Coronary artery (tissue), 2 donors: ENCODE measurements around the gene TRIM40.

Source experiments
- DNase-seq: peaks from one replicate; pipeline ENCODE4 v3.0.0-alpha.2; 2017; ENCODE audit warnings: low spot score
- H3K27ac ChIP-seq, 2 donors: fragments of 200-600 bp; sonication (generic); one replicate each; pipeline ENCODE4 v1.5.1; 2016 to 2019
- H3K4me3 ChIP-seq: fragments of 200-600 bp; sonication (generic); 2 replicates; pipeline ENCODE4 v1.5.1; 2016; ENCODE audit warnings: mild to moderate bottlenecking, moderate library complexity
- TF ChIP-seq, protein P1 (sequence below): fragments of 200-600 bp; sonication (generic); IDR thresholded peaks from one replicate; pipeline ENCODE4 v1.5.1; 2019; ENCODE audit warnings: antibody characterized with exemption

The TRIM40 gene

DNA sequence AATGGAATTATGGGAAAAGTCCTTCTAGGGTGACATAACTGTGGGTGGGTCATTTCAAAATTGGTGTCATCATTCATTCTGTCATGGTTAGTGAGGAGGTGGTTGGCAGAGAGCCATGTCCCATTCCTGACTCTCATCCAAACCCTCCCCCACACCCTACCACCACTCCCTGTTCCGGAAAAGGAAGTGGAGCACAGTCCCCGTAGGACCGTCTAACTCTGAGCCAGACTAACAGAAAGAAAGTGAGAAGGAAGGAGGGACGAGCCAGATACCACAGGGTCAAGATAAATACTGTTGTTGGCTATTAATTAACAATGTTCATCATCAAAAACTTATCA lies 20.3 kb downstream of the TRIM40 start:
- no peak for DNase-seq
- Histone ChIP-seq H3K27ac (no peak overlapping the region), H3K4me3 (no peak overlapping the region)
- TF ChIP-seq, protein P1, sequence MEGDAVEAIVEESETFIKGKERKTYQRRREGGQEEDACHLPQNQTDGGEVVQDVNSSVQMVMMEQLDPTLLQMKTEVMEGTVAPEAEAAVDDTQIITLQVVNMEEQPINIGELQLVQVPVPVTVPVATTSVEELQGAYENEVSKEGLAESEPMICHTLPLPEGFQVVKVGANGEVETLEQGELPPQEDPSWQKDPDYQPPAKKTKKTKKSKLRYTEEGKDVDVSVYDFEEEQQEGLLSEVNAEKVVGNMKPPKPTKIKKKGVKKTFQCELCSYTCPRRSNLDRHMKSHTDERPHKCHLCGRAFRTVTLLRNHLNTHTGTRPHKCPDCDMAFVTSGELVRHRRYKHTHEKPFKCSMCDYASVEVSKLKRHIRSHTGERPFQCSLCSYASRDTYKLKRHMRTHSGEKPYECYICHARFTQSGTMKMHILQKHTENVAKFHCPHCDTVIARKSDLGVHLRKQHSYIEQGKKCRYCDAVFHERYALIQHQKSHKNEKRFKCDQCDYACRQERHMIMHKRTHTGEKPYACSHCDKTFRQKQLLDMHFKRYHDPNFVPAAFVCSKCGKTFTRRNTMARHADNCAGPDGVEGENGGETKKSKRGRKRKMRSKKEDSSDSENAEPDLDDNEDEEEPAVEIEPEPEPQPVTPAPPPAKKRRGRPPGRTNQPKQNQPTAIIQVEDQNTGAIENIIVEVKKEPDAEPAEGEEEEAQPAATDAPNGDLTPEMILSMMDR = no peak

DNA sequence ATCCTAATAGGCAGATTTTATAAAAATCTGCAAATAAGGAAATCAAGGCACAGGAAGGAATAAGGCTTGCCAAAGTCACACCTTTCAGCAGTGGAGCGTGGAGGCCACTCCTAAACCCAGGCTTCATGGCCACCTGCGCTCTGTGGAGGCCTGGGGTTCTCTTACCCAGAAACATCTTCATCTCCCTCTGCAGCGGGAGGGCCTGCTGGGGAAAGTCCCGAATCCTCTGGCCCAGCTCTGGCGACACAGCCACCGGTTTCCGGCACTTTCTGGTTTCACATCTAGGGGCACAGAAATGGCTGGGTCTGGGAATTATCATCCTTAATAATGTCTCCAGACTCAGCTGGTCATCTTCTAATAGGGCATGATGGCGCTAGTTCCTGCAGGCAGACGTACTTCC lies 20.8 kb downstream of the TRIM40 start:
- no peak for DNase-seq
- TF ChIP-seq, protein P1 = no peak
- Histone ChIP-seq H3K4me3 (no peak overlapping the region), H3K27ac (no peak overlapping the region)

DNA sequence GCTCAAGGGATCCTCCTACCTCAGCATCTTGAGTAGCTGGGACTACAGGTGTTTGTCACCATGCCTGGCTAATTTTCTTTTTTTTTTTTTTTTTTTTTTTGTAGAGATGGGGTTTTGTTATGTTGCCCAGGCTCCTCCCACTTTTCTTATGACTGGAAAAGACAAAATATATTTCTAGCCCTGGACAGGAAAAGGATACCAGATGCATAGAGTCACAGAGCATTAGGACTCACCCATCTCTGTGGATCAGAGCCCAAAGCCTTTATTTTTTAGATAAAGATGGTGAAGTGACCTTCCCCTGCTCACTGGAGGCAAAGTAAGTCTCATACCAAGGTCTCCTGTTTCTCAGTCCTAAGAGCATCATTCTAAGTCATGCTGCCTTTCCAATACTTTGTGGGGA lies 21.6 kb downstream of the TRIM40 start:
- Histone ChIP-seq H3K27ac (no peak overlapping the region), H3K4me3 (no peak overlapping the region)
- DNase-seq = no peak
- TF ChIP-seq, protein P1 = no peak

DNA sequence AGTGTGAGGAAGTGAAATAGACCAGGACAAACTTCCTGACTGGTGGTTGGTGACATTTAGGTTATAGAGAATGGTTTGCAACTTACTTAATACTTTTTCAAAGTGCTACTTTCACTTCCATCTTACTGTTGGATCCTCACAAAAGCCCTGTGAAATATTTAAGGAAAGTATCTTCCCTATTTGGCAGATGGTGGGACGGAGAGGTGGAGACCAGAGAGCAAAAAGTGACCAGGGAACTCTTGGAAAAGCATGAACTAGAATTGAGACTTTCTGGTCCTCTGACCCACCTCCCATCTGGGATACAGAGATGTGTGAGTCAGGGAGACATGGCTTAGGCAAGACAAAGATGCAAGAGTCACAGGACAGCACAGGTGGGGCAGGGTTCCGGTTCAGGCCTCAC lies 22.1 kb downstream of the TRIM40 start:
- TF ChIP-seq, protein P1 = no peak
- no peak overlapping the region for H3K4me3 ChIP-seq
- no peak overlapping the region for H3K27ac ChIP-seq
- no peak for DNase-seq

DNA sequence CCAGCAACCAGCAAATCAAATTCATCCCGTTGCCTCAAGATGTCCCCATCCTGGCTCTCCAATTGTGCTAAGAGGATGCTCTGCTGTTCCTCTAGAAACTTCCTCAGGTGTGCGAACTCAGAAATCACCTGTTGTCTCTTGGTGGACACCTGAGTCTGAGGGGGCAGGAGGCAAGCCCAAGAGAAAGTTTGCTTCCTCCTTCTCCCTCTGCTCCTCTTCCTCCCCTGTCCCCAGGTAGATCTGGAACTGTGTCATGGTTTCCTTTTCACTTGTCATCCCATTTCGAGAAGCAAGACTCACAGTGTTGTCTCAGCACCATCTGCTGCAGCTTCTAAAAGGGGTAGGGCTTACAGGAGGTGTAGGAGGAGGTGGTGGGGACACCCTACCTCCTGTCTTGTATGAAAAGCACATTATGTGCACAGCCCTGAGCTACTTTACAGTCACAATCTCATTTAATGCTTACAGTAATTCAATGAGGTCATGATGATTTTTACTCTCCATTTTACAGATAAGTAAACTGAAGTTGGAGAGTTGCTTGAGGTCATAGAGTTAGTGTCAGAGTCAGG lies 22.6 kb downstream of the TRIM40 start:
- Histone ChIP-seq H3K4me3 (no peak overlapping the region), H3K27ac (no peak overlapping the region)
- TF ChIP-seq, protein P1 = no peak
- no peak for DNase-seq

DNA sequence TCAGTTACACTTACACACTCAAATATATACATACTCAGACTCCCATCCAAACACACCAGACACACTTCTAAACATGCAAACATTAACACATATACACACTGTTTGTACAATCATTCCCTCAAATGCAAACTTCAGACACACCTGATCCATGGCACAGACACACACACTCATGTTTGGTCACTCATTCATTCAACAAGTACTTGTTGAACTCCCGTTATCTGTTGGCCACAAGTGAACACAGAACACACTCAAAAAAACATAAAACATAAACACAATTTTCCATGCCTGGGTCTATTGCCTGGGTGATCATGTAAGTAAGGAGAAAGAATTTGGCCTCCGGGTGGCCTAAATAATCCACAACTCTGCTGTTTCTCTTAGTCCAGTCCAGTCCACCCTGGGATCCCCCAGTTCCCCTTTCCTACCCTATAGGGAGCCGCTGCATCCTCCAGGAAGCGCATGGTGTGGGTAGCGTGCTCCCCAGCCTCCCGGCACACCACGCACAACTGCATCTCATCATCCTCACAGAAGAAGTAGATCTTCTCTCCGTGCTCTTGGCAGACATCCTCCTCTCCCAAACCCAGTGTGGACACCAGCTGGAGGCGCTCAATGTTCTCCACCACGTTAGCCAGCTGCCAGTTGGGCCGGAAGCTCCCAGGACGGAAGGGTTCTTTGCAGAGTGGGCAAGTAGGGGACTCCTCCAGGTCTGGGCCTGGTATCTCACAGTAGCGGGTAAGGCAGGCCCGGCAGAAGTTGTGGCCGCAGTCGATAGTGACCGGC lies 24.3 kb downstream of the TRIM40 start:
- DNase-seq = no peak
- TF ChIP-seq, protein P1 = no peak
- no peak overlapping the region for H3K4me3 ChIP-seq
- no peak overlapping the region for H3K27ac ChIP-seq
